Measurements from ENCODE around the gene MEAF6. TPM values are rescaled to one million over a fixed set of nuclear protein-coding genes. Genes with fewer than 3 reads are reported as not detected.

MEAF6 gene
- polyA plus RNA-seq, 1 of the 3 experiments (the other 2 are of a cell fraction) = 60.5 TPM

DNA sequence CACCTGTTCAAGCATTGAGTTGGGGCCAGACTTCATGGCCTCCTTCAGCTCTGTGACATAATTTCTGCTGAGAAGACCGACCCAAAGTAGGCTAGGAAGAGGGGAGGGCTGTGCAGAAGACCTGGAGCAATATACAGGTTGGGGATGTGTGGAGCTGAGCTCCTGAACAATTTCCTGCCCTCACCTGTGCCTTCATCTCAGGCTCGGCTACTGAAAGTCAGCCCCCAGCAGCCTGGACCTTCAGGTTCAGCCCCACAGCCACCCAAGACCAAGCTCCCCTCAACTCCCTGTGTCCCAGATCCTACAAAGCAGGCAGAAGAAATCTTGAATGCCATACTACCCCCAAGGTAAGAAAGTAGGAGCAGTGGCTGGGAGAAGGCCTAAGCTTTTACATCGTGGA is 42.8 kb upstream of the MEAF6 start:
- Histone ChIP-seq H3K9me2 (no peaks in the 10 kb centered on the region), H3K27me3 (ENCODE audit: insufficient read depth) (no peaks in the 10 kb centered on the region), H3K4me3 (ENCODE audit: low read depth in 2 of 2, low read length in 1 of 2) (peak overlapping the region; percentile 61), H2AFZ (ENCODE audit: low read depth) (peak overlapping the region; percentile 93; the same call in 1 of the 2 replicates), H3F3A (replicated peaks; ENCODE audit: insufficient read depth) (peaks cover 4% of the 10 kb centered on the region), H3K4me2 (peak overlapping the region; percentile 77), H3K4me1 (ENCODE audit: control insufficient read depth in 1 of 2, insufficient read depth in 2 of 2, low read depth in 1 of 2, low read length in 1 of 2) (peaks cover 3 to 22% of the 10 kb centered on the region in 2 experiments; a peak in 2 of 4 replicates), H4K20me1 (ENCODE audit: insufficient read depth) (peaks cover 4% of the 10 kb centered on the region; the same call in 1 of the 2 replicates), H3K79me2 (ENCODE audit: insufficient read depth) (peaks cover 17% of the 10 kb centered on the region), H3K27ac (ENCODE audit: low read depth in 2 of 2, low read length in 1 of 2) (peak overlapping the region in 1 of 2 experiments; percentile 33; a peak in 2 of 4 replicates), H3K36me3 (replicated peaks in 1 of 2; ENCODE audit: control insufficient read depth in 1 of 2, insufficient read depth in 2 of 2, low read length in 1 of 2) (peaks cover 9 to 11% of the 10 kb centered on the region in 2 experiments), H3K9me3 (no peaks in the 10 kb centered on the region), H3K9ac (peak overlapping the region; percentile 73; the same call in 1 of the 2 replicates)
- POLR2A ChIA-PET = no interaction called here
- TF ChIP-seq FOXJ3 (CRISPR knock-in tag; IDR thresholded peaks at IDR 0.05) (no peak), GATA2 (CRISPR knock-in tag; IDR thresholded peaks at IDR 0.05) (no peak), FOSL2 (IDR thresholded peaks at IDR 0.05; ENCODE audit: borderline replicate concordance, low read depth) (no peak), MXI1 (IDR thresholded peaks at IDR 0.05; ENCODE audit: low read depth, low read length) (no peak), SMC3 (IDR thresholded peaks at IDR 0.05; ENCODE audit: low read depth, low read length) (no peak), TCF12 (IDR thresholded peaks at IDR 0.05) (no peak)
- CTCF ChIA-PET = interaction anchor here (1.1 to 1.5 kb wide), 5 partner anchors 26 to 103 kb away, joined by 3 to 7 read pairs (median 4); no protein-coding TSS in a partner anchor
- DNase-seq = no peak
- WGBS (ENCODE audit: low lambda C conversion rate) = 80% methylated on average over 2 of the region's 3 CpGs

- ChIA-PET CTCF (interaction anchor here (0.7 to 1.5 kb wide), 6 partner anchors 27 to 125 kb away, joined by 3 to 7 read pairs (median 4); no protein-coding TSS in a partner anchor), POLR2A (interaction anchor here (0.6 kb wide), 1 partner anchor 61 kb away, joined by 3 read pairs; no protein-coding TSS in a partner anchor)
- DNase-seq = peak; percentile 95
- H3K9ac ChIP-seq = peak within 1 kb of the TSS; percentile 73
- peak within 1 kb of the TSS; percentile 77 for H3K4me2 ChIP-seq
- peak within 1 kb of the TSS; percentile 38 to 65; a peak in 2 of 4 replicates for H3K27ac ChIP-seq (ENCODE audit: low read depth in 2 of 2, low read length in 1 of 2)
- no peaks in the 10 kb centered on the region for H3K9me3 ChIP-seq
- WGBS (ENCODE audit: low lambda C conversion rate) = 12% methylated on average over 30 of the region's 31 CpGs
- H3K4me1 ChIP-seq (ENCODE audit: control insufficient read depth in 1 of 2, insufficient read depth in 2 of 2, low read depth in 1 of 2, low read length in 1 of 2) = peaks cover 3 to 23% of the 10 kb centered on the region in 2 experiments; a peak in 2 of 4 replicates
- TF ChIP-seq RFX5 (IDR thresholded peaks at IDR 0.05; ENCODE audit: low read length) (0 out of 2 replicates have a peak, but pooled peaks have one; percentile 11), FOXJ3 (CRISPR knock-in tag; IDR thresholded peaks at IDR 0.05) (no peak), RXRA (IDR thresholded peaks at IDR 0.05; ENCODE audit: borderline replicate concordance, low read depth) (no peak), NRF1 (IDR thresholded peaks at IDR 0.05; ENCODE audit: low read depth, low read length) (0 out of 2 replicates have a peak, but pooled peaks have one; percentile 9), NFIC (IDR thresholded peaks at IDR 0.05; ENCODE audit: borderline replicate concordance) (no peak), MXI1 (IDR thresholded peaks at IDR 0.05; ENCODE audit: low read depth, low read length) (peak; percentile 92), MEF2A (IDR thresholded peaks at IDR 0.05; ENCODE audit: borderline replicate concordance, low read depth) (no peak), EP300 (IDR thresholded peaks at IDR 0.05; ENCODE audit: borderline replicate concordance in 1 of 2, low read depth in 1 of 2, low read length in 1 of 2) (no peak), TAF1 (IDR thresholded peaks at IDR 0.05; ENCODE audit: borderline replicate concordance, low read depth, low read length) (peak; percentile 47; the same call in 1 of the 2 replicates), POLR2AphosphoS5 (IDR thresholded peaks at IDR 0.05; ENCODE audit: low read depth, low read length) (peak; percentile 82), YY1 (IDR thresholded peaks at IDR 0.05; ENCODE audit: low read depth) (peak; percentile 82; the same call in 1 of the 2 replicates), JUND (IDR thresholded peaks at IDR 0.05) (no peak)
- TF ChIP-seq, protein P1, sequence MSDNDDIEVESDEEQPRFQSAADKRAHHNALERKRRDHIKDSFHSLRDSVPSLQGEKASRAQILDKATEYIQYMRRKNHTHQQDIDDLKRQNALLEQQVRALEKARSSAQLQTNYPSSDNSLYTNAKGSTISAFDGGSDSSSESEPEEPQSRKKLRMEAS (IDR thresholded peaks at IDR 0.05; ENCODE audit: low read depth) = peak; percentile 94
- peaks cover 4% of the 10 kb centered on the region for H3F3A ChIP-seq (replicated peaks; ENCODE audit: insufficient read depth)
- no peaks in the 10 kb centered on the region for H3K9me2 ChIP-seq
- H3K36me3 ChIP-seq (replicated peaks in 1 of 2; ENCODE audit: control insufficient read depth in 1 of 2, insufficient read depth in 2 of 2, low read length in 1 of 2) = peaks cover 9 to 11% of the 10 kb centered on the region in 2 experiments
- H3K79me2 ChIP-seq (ENCODE audit: insufficient read depth) = peaks cover 23% of the 10 kb centered on the region
- H3K27me3 ChIP-seq (ENCODE audit: insufficient read depth) = no peaks in the 10 kb centered on the region
- peak within 1 kb of the TSS; percentile 93 for H2AFZ ChIP-seq (ENCODE audit: low read depth)
- H3K4me3 ChIP-seq (ENCODE audit: low read depth in 2 of 2, low read length in 1 of 2) = peak within 1 kb of the TSS; percentile 61
- H4K20me1 ChIP-seq (ENCODE audit: insufficient read depth) = peaks cover 4% of the 10 kb centered on the region; the same call in 1 of the 2 replicates
Measured at GRCh38 chr1:37556712-37557196, 42.2 kb upstream of the MEAF6 start, which contains the start of gene DNALI1. Gene DNALI1 (plus strand): TSS chr1:37556940. CDS start chr1:37556995, 55 bp downstream.

Data from SK-N-SH (cell line).